HepG2 (cell line): Measurements from ENCODE around the gene MPHOSPH8. TPM values are rescaled to one million over a fixed set of nuclear protein-coding genes. Genes with fewer than 3 reads are reported as not detected.

Experiments used
- BCL6 ChIP-seq: IDR thresholded peaks from 2 replicates; pipeline ENCODE4 v1.6.1; 2016; ENCODE audit warnings: missing genetic modification reagents, missing compliant biosample characterization
- FOXO1 ChIP-seq: sonication (generic); formaldehyde crosslinking; IDR thresholded peaks from 2 replicates; pipeline ENCODE4 v1.4.0; 2020; ENCODE audit warnings: missing genetic modification reagents
- GATAD2A ChIP-seq: IDR thresholded peaks from 2 replicates; pipeline ENCODE4 v1.6.1; 2016
- MIXL1 ChIP-seq: IDR thresholded peaks from 2 replicates; pipeline ENCODE4 v1.6.1; 2016
- MXD3 ChIP-seq: IDR thresholded peaks from 2 replicates; pipeline ENCODE4 v1.6.1; 2016; ENCODE audit warnings: mild to moderate bottlenecking, missing biosample characterization, missing genetic modification reagents
- NR2F1 ChIP-seq, 2 experiments: fragments of 450-650 bp in 1 of 2; formaldehyde crosslinking in 1 of 2; IDR thresholded peaks; 2 replicates each; pipeline versions ENCODE4 v1.5.0 to v1.6.1; 2016 to 2020; ENCODE audit warnings: mild to moderate bottlenecking in 1 of 2, missing compliant biosample characterization in 1 of 2, missing genetic modification reagents in 1 of 2, moderate library complexity in 1 of 2
- RARA ChIP-seq: IDR thresholded peaks from 2 replicates; pipeline ENCODE4 v1.6.1; 2016; ENCODE audit warnings: missing genetic modification reagents, missing compliant biosample characterization
- SMC3 ChIP-seq: IDR thresholded peaks from 2 replicates; pipeline ENCODE4 v1.6.1; 2011; ENCODE audit warnings: low read length, improper control_type of control experiment
- SOX13 ChIP-seq, 3 experiments: fragments of 450-650 bp in 1 of 3; sonication (generic) in 1 of 3; formaldehyde crosslinking in 1 of 3; IDR thresholded peaks in 2 of 3; conservative IDR thresholded peaks in 1 of 3; 2 replicates each; pipeline versions ENCODE4 v1.5.0 to v1.6.1; 2016 to 2020; ENCODE audit warnings: antibody characterized with exemption in 1 of 3, mild to moderate bottlenecking in 1 of 3, missing compliant biosample characterization in 1 of 3, missing genetic modification reagents in 1 of 3, moderate library complexity in 1 of 3
- STAG1 ChIP-seq: sonication (generic); formaldehyde crosslinking; IDR thresholded peaks from 2 replicates; pipeline ENCODE4 v1.4.0; 2020; ENCODE audit warnings: missing genetic modification reagents
- THAP11 ChIP-seq: IDR thresholded peaks from 2 replicates; pipeline ENCODE4 v1.6.1; 2016; ENCODE audit warnings: missing biosample characterization, missing genetic modification reagents
- ZBTB34 ChIP-seq: sonication (generic); formaldehyde crosslinking; IDR thresholded peaks from 2 replicates; pipeline ENCODE4 v1.8.0; 2022; ENCODE audit warnings: mild to moderate bottlenecking, missing genetic modification reagents
- ZSCAN12 ChIP-seq: sonication (generic); formaldehyde crosslinking; IDR thresholded peaks from 2 replicates; pipeline ENCODE4 v1.9.0; 2021; ENCODE audit warnings: mild to moderate bottlenecking, missing genetic modification reagents
- polyA plus RNA-seq, 8 experiments: library from polyadenylated mRNA; depleted of rRNA in 3 of 8; stranded (reverse) in 7 of 8; unstranded in 1 of 8; fragments of >200 nt; fragmentation: Illumina TruSeq in 4 of 8; extraction: Trizol in 4 of 8; gene quantifications; 2 replicates each; pipeline versions ENCODE4 v1.2.1 to v1.2.3, GENCODE V29; 2011 to 2016; ENCODE audit warnings: low read depth in 4 of 8, missing spikeins in 1 of 8, mixed read lengths in 1 of 8; ENCODE audit not compliant: insufficient read depth in 1 of 8
- total RNA-seq, 5 experiments: library from RNA; depleted of rRNA; stranded (reverse); fragments of >200 nt; fragmentation: Illumina TruSeq; extraction: Trizol; gene quantifications; 2 replicates each; pipeline ENCODE4 v1.2.3, GENCODE V29; 2016; ENCODE audit warnings: low read depth in 1 of 5

The MPHOSPH8 gene
- total and polyA plus RNA-seq, 2 of the 13 experiments (the other 11 are each of a cell fraction or from before 2014, with no cell fraction given), result 17.3 to 20.9 TPM

- TF ChIP-seq ZBTB34 (CRISPR knock-in tag) (peak; percentile 64; the same call in 1 of the 2 replicates), ZSCAN12 (CRISPR knock-in tag) (no peak), SOX13 (IDR thresholded peaks at IDR 0.05) (no peak), SOX13 (CRISPR knock-in tag; conservative IDR thresholded peaks at IDR 0.05 in 1 of 2, IDR thresholded peaks at IDR 0.05 in 1 of 2) (peak in 1 of 2 experiments; percentile 31; a peak in 1 of 4 replicates), THAP11 (0 out of 2 replicates have a peak, but pooled peaks have one; percentile 24), RARA (CRISPR knock-in tag) (peak; percentile 71), BCL6 (CRISPR knock-in tag) (peak; percentile 28; the same call in 1 of the 2 replicates), MXD3 (CRISPR knock-in tag) (no peak), MIXL1 (CRISPR knock-in tag) (0 out of 2 replicates have a peak, but pooled peaks have one; percentile 36), NR2F1 (CRISPR knock-in tag; IDR thresholded peaks at IDR 0.05) (peak; percentile 90 to 96), FOXO1 (0 out of 2 replicates have a peak, but pooled peaks have one; percentile 26), GATAD2A (CRISPR knock-in tag) (peak; percentile 44; the same call in 1 of the 2 replicates), SMC3 (peak; percentile 86), STAG1 (CRISPR knock-in tag) (peak; percentile 84)
Observed at GRCh38 chr13:19618977-19619376, 14.5 kb upstream of the MPHOSPH8 start (continued).
